Fibroblast of skin of abdomen (primary cell): ENCODE data around the gene PRSS57.
"Not testable (repeated sequence)": the region's sequence is repeated elsewhere in the genome, so short reads cannot be mapped to it uniquely, and the experiment has no call there.

Experiments used
- DNase-seq: peaks from one replicate; pipeline ENCODE4 v3.0.0-alpha.2; 2013

Gene PRSS57

DNA sequence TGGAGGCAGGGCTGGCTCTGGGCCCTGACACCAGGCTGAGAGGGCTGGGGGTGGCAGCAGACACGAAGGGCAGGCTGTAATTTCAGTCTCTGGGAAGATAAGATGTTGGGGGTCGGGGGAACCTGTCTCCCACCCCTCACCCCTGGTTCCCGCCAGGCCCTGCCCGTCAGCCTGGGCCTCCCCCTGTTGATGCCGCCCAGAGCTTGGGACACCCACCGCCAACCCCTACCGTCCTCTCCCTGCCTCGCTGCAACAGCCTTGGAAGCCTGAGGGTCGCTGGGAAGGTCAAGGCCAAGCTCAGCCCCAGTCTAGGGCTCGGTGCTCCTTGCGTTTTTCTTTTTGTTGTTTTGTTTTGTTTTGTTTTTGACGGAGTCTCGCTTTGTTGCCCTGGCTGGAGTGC is 28.0 kb upstream of the PRSS57 start:
- no peak for DNase-seq

GRCh38 chr19:722553-723101 is 27.4 kb upstream of the PRSS57 start:
- DNase-seq = no peak

GRCh38 chr19:720345-721160 is 25.3 kb upstream of the PRSS57 start:
- no peak for DNase-seq

DNA sequence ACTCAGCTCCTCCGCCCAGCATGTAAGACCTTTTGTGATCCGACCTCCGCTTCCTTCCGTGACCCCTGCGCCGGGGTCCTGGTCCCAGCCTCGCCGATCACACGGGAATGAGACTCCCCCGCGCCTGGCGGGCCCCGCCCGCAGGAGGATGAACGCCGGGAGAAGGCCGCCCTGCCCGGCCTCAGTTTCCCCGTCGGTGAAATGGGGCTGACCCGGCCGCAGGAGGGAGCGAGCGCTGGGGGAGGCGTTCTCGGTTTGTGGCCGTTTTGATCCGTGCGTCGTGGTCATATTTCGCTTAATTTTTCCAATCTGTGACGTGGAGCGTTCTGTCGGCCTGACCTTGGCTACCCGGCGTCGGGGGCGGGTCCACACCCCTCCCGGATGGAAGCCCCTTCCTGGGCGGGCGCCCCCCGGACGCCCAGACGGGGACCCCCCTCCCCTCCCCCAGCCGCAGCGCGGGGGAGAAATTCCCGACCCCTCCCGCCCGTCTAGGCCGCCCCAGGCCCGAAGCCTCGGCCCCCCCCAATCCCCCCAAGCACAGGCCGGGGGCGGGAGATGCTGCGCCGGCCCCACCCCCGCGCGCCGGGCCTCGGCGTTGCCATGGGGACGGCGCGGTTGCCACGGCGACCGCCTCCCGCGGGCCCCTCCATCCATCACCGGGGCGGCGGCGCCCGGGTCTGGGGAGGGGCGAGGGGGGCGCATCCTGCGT is 24.5 kb upstream of the PRSS57 start:
- DNase-seq = no peak

- DNase-seq = no peak
Measured at GRCh38 chr19:718991-719512, 23.8 kb upstream of the PRSS57 start.

DNA sequence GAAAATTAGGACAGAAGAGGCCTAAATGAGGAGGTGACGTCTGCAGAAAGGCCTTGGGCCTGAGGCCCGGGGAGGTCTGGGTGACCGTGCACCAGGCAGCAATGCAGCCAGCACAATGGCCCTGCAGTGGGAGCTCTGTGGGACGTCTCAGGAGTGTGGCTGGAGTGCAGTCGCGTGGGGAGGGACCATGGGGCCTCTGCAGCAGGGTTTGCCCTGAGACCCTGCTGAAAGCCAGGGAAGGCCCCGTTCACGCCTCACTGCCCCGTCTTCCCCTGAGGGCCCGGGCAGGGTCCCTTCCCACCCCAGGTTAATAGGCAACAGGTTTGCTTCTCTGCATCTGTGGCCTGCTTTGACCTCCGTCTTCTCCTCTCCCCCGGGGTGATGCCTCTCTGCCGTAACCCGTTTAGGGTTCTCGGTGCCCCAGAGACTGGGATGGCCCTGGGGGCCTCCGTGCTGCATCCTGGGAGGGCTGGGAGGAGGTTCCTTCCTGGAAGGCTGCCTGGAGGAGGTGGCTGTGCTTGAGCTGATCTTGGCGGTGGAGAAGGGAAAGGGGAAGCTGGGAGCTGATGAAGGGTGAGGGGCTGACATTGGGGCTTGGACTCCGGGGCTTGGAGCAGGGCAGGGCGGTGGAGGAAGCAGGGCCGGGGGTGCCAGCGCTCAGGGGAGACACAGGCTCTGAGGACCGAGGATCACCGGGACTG is 23.1 kb upstream of the PRSS57 start:
- DNase-seq = no peak

- DNase-seq = no peak
Measured at GRCh38 chr19:715347-715746, 20.1 kb upstream of the PRSS57 start.

GRCh38 chr19:711254-711653 is 16.0 kb upstream of the PRSS57 start:
- no peak for DNase-seq

- DNase-seq = no peak
Measured at GRCh38 chr19:710767-711166, 15.5 kb upstream of the PRSS57 start.

GRCh38 chr19:709965-710571 is 14.8 kb upstream of the PRSS57 start:
- DNase-seq = no peak

- DNase-seq = no peak
Measured at GRCh38 chr19:709196-709964, 14.1 kb upstream of the PRSS57 start.

GRCh38 chr19:708154-709143 is 13.2 kb upstream of the PRSS57 start, which contains the start of gene PALM:
PALM (plus strand) TSS chr19:708935; CDS start chr19:709147, 212 bp downstream.
- peak; percentile 32 for DNase-seq

DNA sequence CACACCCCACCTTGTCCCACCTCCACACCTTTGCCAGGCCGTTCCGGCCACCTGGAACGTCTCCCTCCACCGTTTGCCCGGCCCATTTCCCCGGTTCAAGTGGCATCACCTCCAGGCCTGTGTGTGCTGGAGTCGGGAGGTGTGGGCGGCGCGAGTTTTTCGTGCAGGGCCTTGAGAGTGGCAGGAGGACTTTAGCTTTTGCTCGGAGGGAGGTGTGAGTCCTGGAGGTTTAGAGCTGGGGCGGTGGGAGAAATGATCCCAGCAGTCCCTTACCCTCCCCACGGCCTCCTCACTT is 9.1 kb upstream of the PRSS57 start:
- DNase-seq = no peak

DNA sequence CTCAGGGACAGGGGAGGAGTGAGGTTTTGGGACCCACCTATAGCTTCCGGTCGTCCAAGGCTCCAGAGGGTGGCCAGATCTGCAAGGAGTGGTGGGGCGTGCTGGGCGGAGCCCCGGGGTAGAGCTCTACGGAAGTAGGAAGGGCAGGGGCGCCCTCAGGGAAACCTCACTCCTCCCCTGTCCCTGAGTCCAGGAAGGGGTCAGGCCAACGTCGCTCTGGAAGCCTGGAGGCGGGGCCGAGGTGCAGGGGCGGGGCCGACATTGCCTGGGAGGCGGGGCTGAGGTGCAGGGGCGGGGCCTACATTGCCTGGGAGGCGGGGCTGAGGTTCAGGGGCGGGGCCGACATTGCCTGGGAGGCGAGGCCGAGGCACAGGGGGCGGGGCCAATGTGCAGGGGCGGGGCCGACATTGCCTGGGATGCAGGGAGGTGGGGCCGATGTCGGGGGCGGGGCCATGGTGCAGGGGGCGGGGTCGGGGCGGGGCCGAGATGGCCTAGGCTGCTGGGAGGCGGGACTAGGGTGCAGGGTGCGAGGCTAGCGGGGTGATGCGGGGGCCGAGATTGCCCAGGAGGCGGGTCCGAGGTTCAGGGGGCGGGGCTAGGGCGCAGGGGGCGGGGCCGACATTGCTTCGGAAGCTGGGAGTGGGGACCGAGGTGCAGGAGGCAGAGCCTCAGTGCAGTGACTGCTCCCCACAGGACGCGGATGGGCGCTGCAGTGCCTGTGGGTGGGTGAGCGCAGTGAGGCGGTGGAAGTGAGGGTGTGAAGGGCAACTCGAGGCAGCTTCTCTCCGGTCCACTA is 8.6 kb upstream of the PRSS57 start:
- DNase-seq = no peak

DNA sequence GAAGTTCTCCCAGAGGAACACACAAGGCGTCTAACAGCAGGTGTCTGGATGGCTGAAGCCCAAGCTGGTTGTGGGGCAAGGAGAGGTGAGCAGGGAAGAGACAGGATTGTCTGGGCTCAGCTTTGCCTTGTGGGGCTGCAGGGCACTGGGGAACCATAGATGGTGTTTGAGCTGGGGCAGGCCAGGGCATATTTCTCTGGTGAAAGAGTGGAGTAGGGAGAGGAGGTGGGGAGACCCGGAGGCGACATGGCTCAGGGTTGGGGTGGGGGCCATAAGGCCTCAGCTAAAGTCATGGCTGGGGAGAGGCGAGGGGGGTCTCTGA is 8.0 kb upstream of the PRSS57 start:
- no peak for DNase-seq

- not testable (repeated sequence) for DNase-seq
Measured at GRCh38 chr19:702847-703246, 7.6 kb upstream of the PRSS57 start.

DNA sequence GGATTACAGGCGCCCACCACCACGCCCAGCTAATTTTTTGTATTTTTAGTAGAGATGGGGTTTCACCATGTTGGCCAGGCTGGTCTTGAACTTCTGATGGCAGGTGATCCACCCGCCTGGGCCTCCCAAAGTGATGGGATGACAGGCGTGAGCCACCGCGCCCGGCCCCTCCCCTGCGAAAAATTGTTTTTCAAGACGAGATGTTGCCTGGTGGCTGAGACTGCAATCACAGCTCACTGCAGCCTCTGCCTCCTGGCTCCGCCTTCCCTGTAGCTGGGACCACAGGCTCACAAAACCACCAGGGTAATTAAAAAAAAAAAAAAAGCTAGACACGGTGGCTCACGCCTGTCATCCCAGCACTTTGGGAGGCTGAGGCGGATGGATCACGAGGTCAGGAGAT is 4.6 kb upstream of the PRSS57 start:
- not testable (repeated sequence) for DNase-seq

GRCh38 chr19:698529-698928 is 3.3 kb upstream of the PRSS57 start:
- DNase-seq = not testable (repeated sequence)

DNA sequence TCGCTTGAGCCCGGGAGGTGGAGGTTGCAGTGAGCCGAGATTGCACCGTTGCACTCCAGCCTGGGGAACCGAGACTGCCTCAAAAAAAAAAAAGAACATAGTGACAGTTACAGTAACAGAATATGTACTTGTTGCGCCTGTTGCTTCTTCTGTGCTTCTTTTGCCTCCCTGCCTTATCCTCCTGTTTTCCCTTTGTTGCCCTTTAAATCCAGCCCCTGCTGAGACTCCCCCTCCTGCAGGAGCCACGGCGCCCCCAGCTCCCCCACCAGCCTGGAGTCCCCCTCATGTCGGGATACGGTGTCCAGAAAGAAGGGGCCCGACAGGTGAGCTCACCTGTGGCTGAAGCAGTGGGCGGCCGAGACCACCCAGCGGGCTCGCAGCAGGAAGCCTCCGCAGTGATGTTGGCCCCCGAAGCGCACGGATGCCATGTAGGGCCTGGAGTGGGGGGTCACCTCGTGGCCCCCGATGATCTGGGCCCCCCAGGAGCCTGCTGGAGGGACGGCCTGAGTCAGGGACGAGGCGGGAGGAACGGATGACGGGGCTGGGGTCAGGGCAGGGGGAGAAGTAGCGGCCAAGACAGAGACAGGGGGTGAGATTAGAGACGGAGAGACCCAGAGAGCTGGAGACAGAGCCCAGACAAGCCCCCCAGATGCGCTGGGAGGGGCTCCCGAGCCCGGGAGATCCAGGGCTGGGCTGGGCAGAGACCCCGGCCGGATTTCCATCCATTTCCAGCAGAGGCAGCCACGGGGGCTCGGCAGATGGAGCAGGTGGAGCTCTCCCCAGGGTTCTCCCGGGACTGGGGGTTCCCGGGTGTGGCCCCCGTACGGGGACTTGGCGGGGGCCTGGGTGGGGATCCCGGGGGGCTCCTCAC is 536 bp downstream of the PRSS57 start:
- no peak for DNase-seq
